C4-2B (cell line): ENCODE data around the gene AHSG.

ENCODE experiments used
- ZFX ChIP-seq: fragments of 450-650 bp; IDR thresholded peaks from 2 replicates; pipeline ENCODE4 v1.6.1; 2017
- TF ChIP-seq, protein P1 (sequence below): fragments of 450-650 bp; conservative IDR thresholded peaks from 2 replicates; pipeline ENCODE4 v1.5.1; 2017; ENCODE audit warnings: mild to moderate bottlenecking

DNA sequence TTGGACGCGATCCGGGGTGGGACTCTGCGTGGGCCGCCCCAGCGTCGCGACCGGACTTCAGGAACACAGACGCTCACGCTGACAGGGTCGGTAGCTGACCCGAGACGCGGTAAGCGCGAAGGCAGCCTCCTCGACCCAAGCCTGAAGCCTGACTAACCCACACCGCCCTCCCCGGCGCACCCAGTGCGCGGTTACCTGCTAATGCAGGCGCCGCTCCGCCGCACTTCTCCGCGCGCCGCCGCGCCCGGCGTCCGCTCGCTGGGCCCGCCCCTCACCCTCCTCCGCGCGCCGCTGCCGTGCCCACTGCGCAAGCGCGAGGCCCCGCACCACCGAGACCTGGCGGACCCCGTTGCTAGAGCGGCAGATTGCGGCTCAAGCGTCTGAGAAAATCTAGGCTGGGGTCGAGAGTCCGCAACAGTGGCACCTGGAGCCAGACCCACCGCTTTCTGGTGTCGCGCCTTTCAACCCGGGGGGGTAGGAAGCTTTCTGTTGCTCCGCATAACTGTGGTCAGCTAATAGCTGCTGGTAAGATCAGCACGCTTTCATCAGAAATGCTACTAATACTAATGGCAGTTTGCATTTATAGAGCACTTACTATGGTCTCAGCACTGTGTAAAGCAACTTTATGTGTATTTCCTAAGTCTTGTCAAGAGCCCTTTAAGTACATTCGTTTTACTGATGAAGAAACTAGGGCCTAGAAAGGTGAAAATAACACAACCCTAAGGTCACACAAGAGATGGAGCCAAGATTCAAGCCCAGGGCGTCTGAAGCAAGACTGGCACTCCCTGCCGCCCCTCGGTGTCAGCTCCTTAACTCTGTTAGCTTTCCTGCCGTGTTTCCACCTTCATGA is 45.6 kb upstream of the AHSG start, which contains the start of gene TBCCD1:
- TF ChIP-seq ZFX: peak; percentile 4; the same call in 1 of the 2 replicates
- TF ChIP-seq, protein P1, sequence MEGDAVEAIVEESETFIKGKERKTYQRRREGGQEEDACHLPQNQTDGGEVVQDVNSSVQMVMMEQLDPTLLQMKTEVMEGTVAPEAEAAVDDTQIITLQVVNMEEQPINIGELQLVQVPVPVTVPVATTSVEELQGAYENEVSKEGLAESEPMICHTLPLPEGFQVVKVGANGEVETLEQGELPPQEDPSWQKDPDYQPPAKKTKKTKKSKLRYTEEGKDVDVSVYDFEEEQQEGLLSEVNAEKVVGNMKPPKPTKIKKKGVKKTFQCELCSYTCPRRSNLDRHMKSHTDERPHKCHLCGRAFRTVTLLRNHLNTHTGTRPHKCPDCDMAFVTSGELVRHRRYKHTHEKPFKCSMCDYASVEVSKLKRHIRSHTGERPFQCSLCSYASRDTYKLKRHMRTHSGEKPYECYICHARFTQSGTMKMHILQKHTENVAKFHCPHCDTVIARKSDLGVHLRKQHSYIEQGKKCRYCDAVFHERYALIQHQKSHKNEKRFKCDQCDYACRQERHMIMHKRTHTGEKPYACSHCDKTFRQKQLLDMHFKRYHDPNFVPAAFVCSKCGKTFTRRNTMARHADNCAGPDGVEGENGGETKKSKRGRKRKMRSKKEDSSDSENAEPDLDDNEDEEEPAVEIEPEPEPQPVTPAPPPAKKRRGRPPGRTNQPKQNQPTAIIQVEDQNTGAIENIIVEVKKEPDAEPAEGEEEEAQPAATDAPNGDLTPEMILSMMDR: no peak
